Keratinocyte (primary cell): ENCODE results near the gene MFRP. TPM values are rescaled to one million over a fixed set of nuclear protein-coding genes. Genes with fewer than 3 reads are reported as not detected.
A peak's percentile ranks its signal among the peaks of the same experiment; 100 is the strongest.

Experiments
- DNase-seq: peaks from one replicate; pipeline ENCODE4 v3.0.0-alpha.2; 2011; ENCODE audit warnings: low read depth, missing footprints, low spot score
- FAIRE-seq: peaks from 2 replicates; lab custom pipeline; 2011; peaks lifted over from hg19 to GRCh38; lab: Jason Lieb, UNC
- H2AFZ ChIP-seq: 2 replicates; pipeline ENCODE4 v1.6.0; 2012; ENCODE audit warnings: low read length, control low read depth, inconsistent platforms; ENCODE audit not compliant: control insufficient read depth
- H3K27ac ChIP-seq: 2 replicates; pipeline ENCODE4 v1.5.1; 2011; ENCODE audit warnings: low read length; ENCODE audit not compliant: control insufficient read depth, insufficient read depth
- H3K27me3 ChIP-seq: 3 replicates; pipeline ENCODE4 v1.6.0; 2011; ENCODE audit warnings: low read length; ENCODE audit not compliant: control insufficient read depth, insufficient read depth; ENCODE audit errors: extremely low read depth
- H3K36me3 ChIP-seq, 2 experiments: 2 replicates in 1 of 2; 3 replicates in 1 of 2; pipeline ENCODE4 v1.5.1; 2011; ENCODE audit warnings: low read length in 2 of 2, mild to moderate bottlenecking in 1 of 2; ENCODE audit not compliant: control insufficient read depth in 2 of 2, insufficient read depth in 2 of 2; ENCODE audit errors: extremely low read depth in 1 of 2
- H3K4me1 ChIP-seq: 3 replicates; pipeline ENCODE4 v1.5.1; 2011; ENCODE audit warnings: low read length; ENCODE audit not compliant: control insufficient read depth, insufficient read depth; ENCODE audit errors: extremely low read depth
- H3K4me2 ChIP-seq: 3 replicates; pipeline ENCODE4 v1.6.0; 2011; ENCODE audit warnings: low read depth, low read length; ENCODE audit not compliant: control insufficient read depth, insufficient read depth; ENCODE audit errors: extremely low read depth
- H3K4me3 ChIP-seq, 3 experiments: fragments of 200-600 bp in 1 of 3; sonication (generic) in 1 of 3; 2 replicates in 2 of 3; 3 replicates in 1 of 3; pipeline ENCODE4 v1.5.1; 2011 to 2016; ENCODE audit warnings: low read length in 3 of 3, mild to moderate bottlenecking in 3 of 3, control low read depth in 2 of 3, inconsistent platforms in 1 of 3, low read depth in 1 of 3, mixed read lengths in 1 of 3, mixed run types in 1 of 3, moderate library complexity in 1 of 3; ENCODE audit not compliant: control insufficient read depth in 2 of 3, insufficient read depth in 2 of 3; ENCODE audit errors: extremely low read depth in 1 of 3
- H3K79me2 ChIP-seq: 2 replicates; pipeline ENCODE4 v1.6.0; 2012; ENCODE audit warnings: low read length; ENCODE audit not compliant: control insufficient read depth, insufficient read depth
- H3K9ac ChIP-seq: 3 replicates; pipeline ENCODE4 v1.6.0; 2011; ENCODE audit warnings: low read length; ENCODE audit not compliant: control insufficient read depth, insufficient read depth; ENCODE audit errors: extremely low read depth
- H3K9me1 ChIP-seq: 3 replicates; pipeline ENCODE4 v1.6.0; 2011; ENCODE audit warnings: low read length; ENCODE audit not compliant: control insufficient read depth, insufficient read depth; ENCODE audit errors: extremely low read depth
- H3K9me3 ChIP-seq: 2 replicates; pipeline ENCODE4 v1.5.1; 2012; ENCODE audit warnings: low read depth, low read length; ENCODE audit not compliant: control insufficient read depth
- H4K20me1 ChIP-seq: 3 replicates; pipeline ENCODE4 v1.6.0; 2011; ENCODE audit warnings: low read length; ENCODE audit not compliant: control insufficient read depth, insufficient read depth; ENCODE audit errors: extremely low read depth
- CTCF ChIP-seq, 3 experiments: IDR thresholded peaks in 1 of 3; conservative IDR thresholded peaks in 1 of 3; optimal IDR thresholded peaks in 1 of 3; 2 replicates in 2 of 3; 3 replicates in 1 of 3; pipeline versions ENCODE3 to v1.5.1; 2011; ENCODE audit warnings: low read length in 3 of 3, mild to moderate bottlenecking in 3 of 3, moderate library complexity in 2 of 3, control low read depth in 1 of 3, inconsistent platforms in 1 of 3; ENCODE audit not compliant: insufficient read depth in 2 of 3; ENCODE audit errors: extremely low read depth in 1 of 3
- EZH2 ChIP-seq: IDR thresholded peaks from one replicate; pipeline ENCODE4 v1.6.1; 2012; ENCODE audit warnings: inconsistent platforms, mild to moderate bottlenecking, low read length, moderate library complexity
- dilution Hi-C: fragments of 300-500 bp; cut with MboI; formaldehyde crosslinking; loops from one replicate; pipeline ENCODE4 v1.7.0; 2020; ENCODE audit warnings: low sequenced_read_pairs; ENCODE audit not compliant: extremely low pct_ligation_motif_present
- polyA plus RNA-seq, 5 experiments: library from polyadenylated mRNA; depleted of rRNA in 3 of 5; stranded (reverse) in 3 of 5; stranded (forward) in 1 of 5; unstranded in 1 of 5; fragments of >200 nt; gene quantifications; 1 replicate in 1 of 5; 2 replicates in 3 of 5; 3 replicates in 1 of 5; pipeline versions ENCODE4 v1.2.1 to v1.2.3, GENCODE V29; 2011 to 2012; ENCODE audit warnings: missing spikeins in 2 of 5, low read depth in 1 of 5, low replicate concordance in 1 of 5

MFRP gene
- polyA plus RNA-seq, 1 donor (not counting 4 experiments of a cell fraction or from before 2014, with no cell fraction given): not detected

- no peaks in the 10 kb centered on the region for H4K20me1 ChIP-seq
- H3K9me3 ChIP-seq: no peaks in the 10 kb centered on the region
- H2AFZ ChIP-seq: peak overlapping the region; percentile 89
- H3K9ac ChIP-seq: peak overlapping the region; percentile 71
- H3K4me3 ChIP-seq: peak overlapping the region; percentile 7 to 71 (median 57)
- H3K27me3 ChIP-seq: peaks cover 4% of the 10 kb centered on the region
- H3K79me2 ChIP-seq: no peaks in the 10 kb centered on the region
- TF ChIP-seq CTCF (optimal IDR thresholded peaks at IDR 0.05 in 1 of 3, IDR thresholded peaks at IDR 0.05 in 1 of 3, conservative IDR thresholded peaks at IDR 0.05 in 1 of 3; ENCODE audit: extremely low read depth in 1 of 3, insufficient read depth in 2 of 3, low read length in 3 of 3) (no peak), EZH2 (no peak)
- dilution Hi-C loops: no loop called here
- H3K9me1 ChIP-seq: no peaks in the 10 kb centered on the region
- no peak for FAIRE-seq
- DNase-seq: no peak
- H3K4me2 ChIP-seq: peak overlapping the region; percentile 88
- no peaks in the 10 kb centered on the region for H3K36me3 ChIP-seq
- peaks cover 33% of the 10 kb centered on the region for H3K4me1 ChIP-seq
- no peak overlapping the region for H3K27ac ChIP-seq
Observed at GRCh38 chr11:119320776-119321524, 25.6 kb downstream of the MFRP start.

- FAIRE-seq: no peak
- Histone ChIP-seq H3K9ac (peak overlapping the region; percentile 71), H3K9me1 (no peaks in the 10 kb centered on the region), H3K9me3 (no peaks in the 10 kb centered on the region), H4K20me1 (no peaks in the 10 kb centered on the region), H3K4me1 (peaks cover 40% of the 10 kb centered on the region), H3K4me3 (no peak overlapping the region), H3K36me3 (no peaks in the 10 kb centered on the region), H2AFZ (peak overlapping the region; percentile 89), H3K27me3 (peaks cover 6% of the 10 kb centered on the region), H3K79me2 (no peaks in the 10 kb centered on the region), H3K4me2 (no peak overlapping the region), H3K27ac (no peak overlapping the region)
- TF ChIP-seq EZH2 (no peak), CTCF (optimal IDR thresholded peaks at IDR 0.05 in 1 of 3, IDR thresholded peaks at IDR 0.05 in 1 of 3, conservative IDR thresholded peaks at IDR 0.05 in 1 of 3; ENCODE audit: extremely low read depth in 1 of 3, insufficient read depth in 2 of 3, low read length in 3 of 3) (no peak)
- no peak for DNase-seq
- dilution Hi-C loops: no loop called here
Observed at GRCh38 chr11:119320240-119320775, 26.2 kb downstream of the MFRP start.
